Osteocyte (in vitro differentiated cells): ENCODE data around the gene NPTN. TPM values are rescaled to one million over a fixed set of nuclear protein-coding genes. Genes with fewer than 3 reads are reported as not detected.

ENCODE experiments used
- DNase-seq: peaks from one replicate; pipeline ENCODE4 v3.0.0; 2021; ENCODE audit warnings: mixed read lengths; ENCODE audit not compliant: unreplicated experiment; ENCODE audit errors: extremely low spot score
- H3K27ac Mint-ChIP-seq: one replicate; pipeline ENCODE4 v1.8.0; 2021; ENCODE audit warnings: mild to moderate bottlenecking, mixed read lengths; ENCODE audit not compliant: unreplicated experiment
- H3K27me3 Mint-ChIP-seq: one replicate; pipeline ENCODE4 v1.8.0; 2021; ENCODE audit warnings: mixed read lengths; ENCODE audit not compliant: unreplicated experiment
- H3K36me3 Mint-ChIP-seq: one replicate; pipeline ENCODE4 v1.8.0; 2021; ENCODE audit warnings: mixed read lengths; ENCODE audit not compliant: unreplicated experiment
- H3K4me1 Mint-ChIP-seq: one replicate; pipeline ENCODE4 v1.8.0; 2021; ENCODE audit warnings: mixed read lengths; ENCODE audit not compliant: unreplicated experiment
- H3K4me3 Mint-ChIP-seq: one replicate; pipeline ENCODE4 v1.8.0; 2021; ENCODE audit warnings: mild to moderate bottlenecking, moderate library complexity, mixed read lengths; ENCODE audit not compliant: unreplicated experiment
- H3K9me3 Mint-ChIP-seq: one replicate; pipeline ENCODE4 v1.8.0; 2021; ENCODE audit warnings: mixed read lengths; ENCODE audit not compliant: unreplicated experiment
- CTCF ChIP-seq: fragments of 200-600 bp; sonication (generic); IDR thresholded peaks from 2 replicates; pipeline ENCODE4 v1.5.0; 2021; ENCODE audit warnings: antibody characterized with exemption, mild to moderate bottlenecking, moderate library complexity
- total RNA-seq: library from RNA; stranded (reverse); gene quantifications from 2 replicates; pipeline ENCODE4 v1.2.1, GENCODE V29; 2021

Gene NPTN
- total RNA-seq, 1 donor from 2014 or later = 192 TPM

DNA sequence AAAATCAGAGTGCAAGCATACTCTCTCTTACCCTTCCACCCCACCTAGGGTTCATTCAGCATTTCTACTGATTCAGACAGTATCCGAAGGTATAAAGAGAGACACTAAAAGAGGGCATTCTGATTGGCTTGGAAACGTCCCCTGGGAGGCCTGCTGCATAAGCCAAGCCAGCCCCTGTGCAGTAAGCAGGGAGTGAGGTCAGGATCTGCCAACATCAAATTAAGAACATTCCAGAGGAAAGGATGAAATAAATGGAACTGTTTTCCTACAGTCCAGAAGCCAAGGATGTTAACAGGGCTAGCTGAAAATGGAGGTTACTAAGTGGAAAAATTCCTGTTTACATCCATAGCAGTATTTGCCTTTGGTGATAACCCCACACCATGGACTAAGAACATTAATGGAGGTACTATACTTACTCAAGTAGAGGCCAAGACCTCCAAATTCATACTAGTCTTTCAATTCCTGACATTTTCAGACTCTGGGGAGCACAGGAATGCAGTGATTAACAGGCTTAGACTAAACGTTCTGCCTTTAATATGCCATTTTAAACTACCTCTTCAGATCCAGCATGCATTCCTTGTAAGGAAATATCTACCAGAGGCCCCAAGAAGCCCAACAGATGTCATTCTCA is 34.5 kb downstream of the NPTN start:
- peaks cover 2% of the 10 kb centered on the region for H3K36me3 Mint-ChIP-seq
- no peaks in the 10 kb centered on the region for H3K27me3 Mint-ChIP-seq
- no peak for TF ChIP-seq CTCF
- no peak overlapping the region for H3K4me3 Mint-ChIP-seq
- peak overlapping the region; percentile 85 for H3K27ac Mint-ChIP-seq
- no peak for DNase-seq
- H3K4me1 Mint-ChIP-seq = peaks cover 51% of the 10 kb centered on the region
- no peaks in the 10 kb centered on the region for H3K9me3 Mint-ChIP-seq

DNA sequence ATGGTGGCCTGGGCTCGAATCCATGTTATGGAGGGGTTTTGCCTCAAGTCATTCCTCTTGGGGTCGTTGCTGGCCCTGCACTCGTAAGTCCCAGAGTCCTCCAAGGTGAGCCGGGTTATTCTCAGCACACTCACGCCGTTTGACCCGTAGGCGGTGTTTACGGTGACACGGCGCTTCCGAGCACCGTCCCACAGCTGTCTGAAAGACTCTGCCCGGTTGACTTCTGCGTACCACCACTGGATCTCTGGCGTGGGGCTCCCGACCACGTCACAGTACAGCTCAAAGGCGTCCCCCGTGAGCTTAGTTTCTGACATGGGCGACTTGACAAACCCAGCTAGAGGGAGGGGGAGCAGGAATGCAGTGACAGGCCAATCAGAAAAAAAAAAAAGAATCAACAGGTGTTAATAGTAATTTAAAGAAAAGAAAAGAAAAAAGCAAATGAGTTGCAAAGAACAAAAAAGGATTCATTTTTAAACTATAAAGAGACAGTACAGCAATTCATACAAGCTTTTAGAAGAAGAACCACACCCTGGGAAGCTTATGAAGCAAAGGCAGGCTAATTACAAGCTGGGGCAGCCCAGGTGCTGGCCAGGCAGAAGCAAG is 36.1 kb downstream of the NPTN start:
- Mint-ChIP-seq H3K4me3 (no peak overlapping the region), H3K27ac (peak overlapping the region; percentile 85), H3K27me3 (no peaks in the 10 kb centered on the region)

DNA sequence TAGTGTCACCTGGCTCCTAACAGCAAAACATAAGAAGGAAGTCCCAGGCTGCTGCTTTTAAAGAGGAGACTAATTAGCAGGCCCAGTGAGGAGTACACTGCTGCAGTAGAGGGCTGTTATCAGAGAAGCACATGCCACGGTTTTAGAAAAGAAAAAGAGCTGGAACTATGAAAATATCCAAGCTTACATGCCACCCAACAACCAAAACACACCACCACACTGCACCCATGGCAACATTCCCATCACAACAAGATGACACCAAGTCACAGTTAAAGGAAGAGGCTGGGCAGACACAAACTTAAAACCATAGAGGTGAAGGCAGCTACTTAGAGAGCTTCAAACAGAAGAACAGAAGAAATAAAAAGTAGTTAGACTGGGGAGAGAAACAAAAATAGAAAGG is 37.0 kb downstream of the NPTN start:
- Mint-ChIP-seq H3K27ac (peak overlapping the region; percentile 85), H3K9me3 (no peaks in the 10 kb centered on the region), H3K36me3 (peaks cover 5% of the 10 kb centered on the region), H3K4me1 (peaks cover 53% of the 10 kb centered on the region), H3K27me3 (no peaks in the 10 kb centered on the region), H3K4me3 (no peak overlapping the region)
- TF ChIP-seq CTCF = no peak
- no peak for DNase-seq

More for the DNA sequence above, 36.1 kb downstream of the NPTN start:
- TF ChIP-seq CTCF = no peak
- Mint-ChIP-seq H3K4me1 (peaks cover 53% of the 10 kb centered on the region), H3K9me3 (no peaks in the 10 kb centered on the region), H3K36me3 (peaks cover 3% of the 10 kb centered on the region)
- no peak for DNase-seq

- Mint-ChIP-seq H3K36me3 (peaks cover 9% of the 10 kb centered on the region), H3K4me3 (no peak overlapping the region), H3K27me3 (no peaks in the 10 kb centered on the region), H3K9me3 (no peaks in the 10 kb centered on the region), H3K27ac (no peak overlapping the region), H3K4me1 (peaks cover 45% of the 10 kb centered on the region)
- TF ChIP-seq CTCF = no peak
- no peak for DNase-seq
These were observed 39.1 kb downstream of the NPTN start for GRCh38 chr15:73594109-73594508.

DNA sequence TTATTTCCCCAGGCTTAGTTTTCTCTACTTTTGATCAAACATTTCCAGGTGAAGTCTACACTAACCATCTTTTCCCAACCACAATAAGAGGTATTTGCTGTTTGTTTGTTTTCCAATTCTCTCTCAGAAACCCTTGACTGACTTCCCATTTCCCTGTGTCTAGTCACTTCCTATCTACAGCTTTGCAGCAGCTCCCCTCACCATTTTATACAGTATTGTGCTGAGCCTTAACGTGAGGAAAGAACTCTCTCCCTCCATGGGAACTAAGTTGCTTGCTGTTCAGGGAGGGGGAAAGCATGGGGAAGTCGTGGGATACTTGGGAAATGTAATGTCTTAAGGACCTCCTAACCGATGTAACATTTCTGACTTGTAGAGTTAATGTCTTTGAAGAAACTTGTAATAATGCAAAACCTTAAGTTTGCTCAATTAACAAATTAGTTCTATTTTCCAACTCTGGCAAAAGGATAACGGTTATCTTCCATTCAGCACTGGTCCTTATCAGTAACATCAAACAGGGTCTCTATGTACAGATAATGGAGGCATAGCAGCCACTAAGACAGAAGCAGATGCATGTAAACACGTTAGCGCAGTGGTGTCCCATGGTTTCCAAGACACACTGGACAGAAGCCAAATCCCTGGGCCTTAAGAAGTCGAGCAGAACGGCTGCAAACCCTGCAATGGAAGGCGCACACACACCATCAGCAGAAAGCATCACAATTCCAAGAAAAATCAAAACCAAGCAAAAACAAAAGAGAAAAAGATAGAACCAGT is 39.7 kb downstream of the NPTN start:
- no peak overlapping the region for H3K27ac Mint-ChIP-seq
- H3K27me3 Mint-ChIP-seq = no peaks in the 10 kb centered on the region
- no peaks in the 10 kb centered on the region for H3K9me3 Mint-ChIP-seq
- peaks cover 13% of the 10 kb centered on the region for H3K36me3 Mint-ChIP-seq
- no peak overlapping the region for H3K4me3 Mint-ChIP-seq
- DNase-seq = no peak
- no peak for TF ChIP-seq CTCF
- H3K4me1 Mint-ChIP-seq = peaks cover 39% of the 10 kb centered on the region
